ENCODE measurements around the gene RRP1. TPM values are rescaled to one million over a fixed set of nuclear protein-coding genes. Genes with fewer than 3 reads are reported as not detected.
A peak's percentile ranks its signal among the peaks of the same experiment; 100 is the strongest.

The RRP1 gene
- total RNA-seq, 2 experiments from 2014 or later = 42.7 to 47.8 TPM

GRCh38 chr21:43810505-43811261 is 21.3 kb downstream of the RRP1 start:
- peaks cover 4% of the 10 kb centered on the region for H3K36me3 Mint-ChIP-seq
- H3K4me3 Mint-ChIP-seq = no peak overlapping the region
- ChIA-PET POLR2A (interaction anchor here (0.5 to 1.1 kb wide), 2 partner anchors 111 to 165 kb away, joined by 3 to 4 read pairs; no protein-coding TSS in a partner anchor), CTCF (interaction anchor here (0.5 to 3.8 kb wide), 16 partner anchors 23 to 248 kb away, joined by 3 to 22 read pairs (median 4); no protein-coding TSS in a partner anchor)
- H3K27me3 Mint-ChIP-seq = no peaks in the 10 kb centered on the region
- intact Hi-C loops (cut with micrococcal nuclease) = loop anchor here (1.0 kb wide), 2 partner anchors 129 to 165 kb away; no protein-coding TSS in a partner anchor
- H3K4me1 Mint-ChIP-seq (ENCODE audit: low read depth) = peaks cover 7% of the 10 kb centered on the region
- no peaks in the 10 kb centered on the region for H3K9me3 Mint-ChIP-seq
- no peak overlapping the region for H3K27ac Mint-ChIP-seq
- peak; percentile 93 for DNase-seq

DNA sequence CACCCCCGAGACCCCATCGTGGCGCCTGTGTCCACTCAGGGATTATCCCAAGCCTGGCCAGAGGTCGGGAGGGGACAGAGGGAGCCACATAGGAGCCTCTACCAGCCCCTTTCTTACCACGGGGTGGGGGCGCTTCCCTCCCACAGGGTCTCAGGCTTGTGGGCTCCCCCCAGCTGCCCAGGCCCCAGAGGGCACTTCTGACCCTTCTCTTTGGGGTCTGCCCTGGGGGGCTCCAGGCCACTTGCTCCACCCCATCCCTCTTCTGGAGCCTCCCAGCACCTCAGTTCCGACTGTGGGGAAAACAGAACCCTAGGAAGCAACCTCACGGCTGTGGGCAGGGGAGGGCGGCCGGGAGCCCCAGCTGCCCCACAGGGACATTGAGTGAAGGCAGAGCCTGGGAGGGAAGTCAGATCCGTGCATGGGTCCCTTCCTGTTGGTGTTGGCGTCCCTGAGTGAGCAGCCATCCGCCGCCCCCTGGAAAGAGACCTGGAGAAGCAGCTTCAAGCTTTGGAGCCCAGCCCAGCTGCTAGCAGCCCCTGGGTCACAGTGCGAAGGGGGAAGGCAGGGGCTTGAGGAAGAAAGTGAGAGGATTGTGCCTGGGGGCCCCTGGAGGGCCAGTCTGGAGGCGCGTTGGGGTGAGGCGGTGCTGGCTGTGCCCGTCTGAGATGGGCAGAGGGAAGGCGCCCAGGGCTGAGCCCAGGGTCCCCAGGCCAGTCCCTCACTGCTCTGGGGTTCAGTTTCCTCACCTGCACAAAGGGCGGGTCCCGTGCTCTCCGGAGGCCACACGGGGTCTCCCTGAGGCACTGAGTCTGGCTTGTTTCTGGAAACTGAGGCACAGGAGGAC is 22.1 kb downstream of the RRP1 start:
- Mint-ChIP-seq H3K36me3 (no peaks in the 10 kb centered on the region), H3K4me3 (no peak overlapping the region), H3K27me3 (no peaks in the 10 kb centered on the region), H3K4me1 (ENCODE audit: low read depth) (peaks cover 7% of the 10 kb centered on the region), H3K27ac (no peak overlapping the region), H3K9me3 (no peaks in the 10 kb centered on the region)
- intact Hi-C loops (cut with micrococcal nuclease) = no loop called here
- no peak for DNase-seq
- CTCF ChIA-PET = interaction anchor here (0.6 to 3.8 kb wide), 14 partner anchors 22 to 179 kb away, joined by 3 to 22 read pairs (median 4); no protein-coding TSS in a partner anchor
- POLR2A ChIA-PET = interaction anchor here (1.1 kb wide), 1 partner anchor 110 kb away, joined by 4 read pairs; no protein-coding TSS in a partner anchor

GRCh38 chr21:43812139-43812821 is 22.9 kb downstream of the RRP1 start:
- Mint-ChIP-seq H3K9me3 (no peaks in the 10 kb centered on the region), H3K4me1 (ENCODE audit: low read depth) (peaks cover 7% of the 10 kb centered on the region), H3K27ac (no peak overlapping the region), H3K27me3 (no peaks in the 10 kb centered on the region), H3K4me3 (no peak overlapping the region), H3K36me3 (no peaks in the 10 kb centered on the region)
- ChIA-PET POLR2A (interaction anchor here (1.1 kb wide), 1 partner anchor 109 kb away, joined by 4 read pairs; no protein-coding TSS in a partner anchor), CTCF (interaction anchor here (0.6 to 1.8 kb wide), 3 partner anchors 82 to 178 kb away, joined by 3 to 6 read pairs (median 6); no protein-coding TSS in a partner anchor)
- intact Hi-C loops (cut with micrococcal nuclease) = no loop called here
- no peak for DNase-seq

DNA sequence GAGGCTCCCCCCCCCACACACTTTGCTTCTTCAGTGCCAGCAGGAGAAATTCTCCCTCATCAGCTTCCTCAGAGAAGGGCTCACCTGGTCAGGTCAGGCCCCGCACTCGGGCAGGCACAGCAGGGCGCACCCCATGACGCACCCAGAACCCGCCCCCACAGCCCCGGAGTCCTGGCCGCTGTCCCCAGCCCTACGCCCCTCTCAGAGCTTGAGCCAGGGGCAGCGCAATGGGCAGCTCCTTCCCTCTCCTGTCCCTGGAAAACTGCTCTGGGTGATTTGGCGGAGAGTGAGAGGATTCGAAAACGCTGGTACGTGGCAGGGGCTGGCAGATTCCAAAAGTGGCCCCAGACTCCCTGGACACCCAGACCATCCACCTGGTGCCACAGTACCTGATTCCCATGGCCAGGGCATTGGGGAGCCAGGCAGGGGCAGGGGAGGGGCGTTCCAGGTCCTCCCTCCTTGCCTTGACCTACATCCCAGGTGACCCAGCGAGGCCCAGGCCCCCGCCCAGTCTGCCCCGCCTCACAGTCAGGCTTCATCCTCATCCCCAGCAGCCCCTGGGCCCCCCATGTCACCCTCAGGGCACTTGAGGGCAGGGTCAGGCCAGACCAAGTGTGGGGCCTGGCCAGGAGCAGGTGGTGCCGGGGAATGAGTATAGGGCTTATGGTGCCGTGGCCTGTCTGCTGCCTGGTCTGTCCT is 23.7 kb downstream of the RRP1 start:
- intact Hi-C loops (cut with micrococcal nuclease) = no loop called here
- H3K27me3 Mint-ChIP-seq = no peaks in the 10 kb centered on the region
- CTCF ChIA-PET = no interaction called here
- H3K27ac Mint-ChIP-seq = no peak overlapping the region
- DNase-seq = no peak
- POLR2A ChIA-PET = no interaction called here
- no peak overlapping the region for H3K4me3 Mint-ChIP-seq
- H3K4me1 Mint-ChIP-seq (ENCODE audit: low read depth) = peaks cover 7% of the 10 kb centered on the region
- no peaks in the 10 kb centered on the region for H3K36me3 Mint-ChIP-seq
- no peaks in the 10 kb centered on the region for H3K9me3 Mint-ChIP-seq

GRCh38 chr21:43813656-43813980 is 24.2 kb downstream of the RRP1 start:
- no peak for DNase-seq
- H3K27ac Mint-ChIP-seq = no peak overlapping the region
- POLR2A ChIA-PET = no interaction called here
- H3K9me3 Mint-ChIP-seq = peaks cover under 1% of the 10 kb centered on the region
- H3K27me3 Mint-ChIP-seq = no peaks in the 10 kb centered on the region
- H3K36me3 Mint-ChIP-seq = no peaks in the 10 kb centered on the region
- H3K4me1 Mint-ChIP-seq (ENCODE audit: low read depth) = peaks cover 7% of the 10 kb centered on the region
- H3K4me3 Mint-ChIP-seq = no peak overlapping the region
- intact Hi-C loops (cut with micrococcal nuclease) = no loop called here
- CTCF ChIA-PET = no interaction called here

DNA sequence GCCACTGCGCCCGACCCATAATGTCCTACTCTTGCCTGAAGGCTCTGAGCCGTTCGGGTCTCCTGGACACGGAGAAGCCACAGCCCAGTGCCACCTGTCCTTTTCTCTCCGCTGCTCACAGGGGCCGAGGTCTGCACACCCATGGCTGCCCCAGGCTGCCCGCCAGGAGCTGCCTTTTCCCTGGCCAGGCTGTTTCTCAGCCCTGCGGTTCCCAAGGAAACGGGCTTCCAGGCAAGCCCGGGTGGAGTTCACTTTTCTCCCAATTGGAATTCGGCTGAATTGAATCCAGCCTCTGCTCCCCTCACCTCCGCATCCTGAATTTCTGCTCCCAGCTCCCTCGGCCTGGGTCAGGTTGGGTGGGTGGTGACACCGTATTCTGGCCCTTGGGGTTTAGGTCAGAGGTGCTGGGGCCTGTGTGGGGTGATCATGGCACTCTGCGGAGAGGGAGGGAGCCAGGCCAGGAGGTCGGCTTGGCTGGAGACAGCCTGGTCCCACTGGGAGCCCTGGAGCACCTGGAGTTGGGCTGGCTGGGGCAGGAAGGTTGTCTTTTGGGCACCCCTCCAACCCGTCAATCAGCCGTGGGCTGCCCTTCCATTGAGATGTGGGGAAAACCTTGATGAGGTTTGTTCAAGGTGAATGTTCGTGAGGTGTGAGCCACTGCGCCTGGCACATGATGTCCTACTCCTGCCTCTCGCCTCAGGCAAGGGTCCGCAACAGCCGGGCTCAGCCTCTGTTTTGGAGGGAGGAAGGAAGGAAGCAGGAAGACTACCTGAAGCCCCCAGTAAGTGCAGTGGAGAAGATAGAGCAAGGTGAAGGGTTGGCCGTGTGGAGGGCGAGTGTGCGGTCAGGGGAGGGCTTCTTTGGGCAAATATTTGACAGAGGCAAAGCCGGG is 25.1 kb downstream of the RRP1 start:
- H3K27ac Mint-ChIP-seq = no peak overlapping the region
- no peaks in the 10 kb centered on the region for H3K27me3 Mint-ChIP-seq
- H3K4me1 Mint-ChIP-seq (ENCODE audit: low read depth) = peaks cover 7% of the 10 kb centered on the region
- peaks cover 6% of the 10 kb centered on the region for H3K9me3 Mint-ChIP-seq
- ChIA-PET POLR2A (no interaction called here), CTCF (no interaction called here)
- H3K36me3 Mint-ChIP-seq = no peaks in the 10 kb centered on the region
- no peak overlapping the region for H3K4me3 Mint-ChIP-seq
- DNase-seq = no peak
- intact Hi-C loops (cut with micrococcal nuclease) = no loop called here

DNA sequence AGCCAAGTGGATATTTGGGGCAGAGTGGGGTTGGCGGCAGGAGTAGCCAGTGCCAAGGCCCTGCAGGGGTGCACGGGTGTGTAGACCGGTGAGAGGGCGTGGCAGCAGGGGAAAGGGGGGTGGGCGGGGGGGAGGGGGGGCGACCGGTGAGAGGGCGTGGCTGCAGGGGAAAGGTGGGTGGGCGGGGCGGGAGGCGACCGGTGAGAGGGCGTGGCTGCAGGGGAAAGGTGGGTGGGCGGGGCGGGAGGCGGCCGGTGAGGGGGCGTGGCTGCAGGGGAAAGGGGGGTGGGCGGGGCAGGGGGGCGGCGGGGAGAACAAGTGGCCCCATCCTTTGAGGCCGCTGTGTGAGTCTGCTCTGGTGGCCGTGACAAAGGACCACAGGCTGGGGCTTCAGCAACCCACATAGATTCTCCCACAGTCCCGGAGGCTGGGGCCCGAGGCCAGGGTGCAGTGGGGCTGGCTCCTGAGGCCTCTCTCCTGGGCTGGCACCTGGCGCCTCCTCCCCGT is 25.8 kb downstream of the RRP1 start:
- intact Hi-C loops (cut with micrococcal nuclease) = no loop called here

DNA sequence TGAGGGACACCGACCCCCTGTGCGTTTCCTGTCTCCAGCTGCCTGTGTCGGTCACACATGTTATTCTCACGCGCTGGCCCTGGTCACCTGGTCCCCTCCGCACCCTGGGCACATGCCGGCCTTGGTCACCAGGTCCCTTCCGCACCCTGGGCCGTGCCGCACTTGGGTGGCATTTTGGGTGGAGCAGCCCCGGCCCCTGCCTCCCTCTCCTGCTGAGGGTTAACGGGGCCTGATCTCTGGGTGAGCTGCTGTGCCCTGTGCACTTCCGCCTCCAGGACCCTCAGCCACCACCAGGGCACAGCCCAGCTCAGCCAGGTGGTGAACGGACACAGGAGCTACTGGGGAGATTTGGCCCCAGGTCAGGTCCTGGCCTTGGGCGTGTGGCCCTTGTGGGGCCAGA is 26.6 kb downstream of the RRP1 start:
- POLR2A ChIA-PET = no interaction called here

More for the DNA sequence above, 25.8 kb downstream of the RRP1 start:
- Mint-ChIP-seq H3K36me3 (no peaks in the 10 kb centered on the region), H3K4me3 (no peak overlapping the region), H3K27me3 (no peaks in the 10 kb centered on the region), H3K4me1 (ENCODE audit: low read depth) (peaks cover 7% of the 10 kb centered on the region), H3K9me3 (peaks cover 6% of the 10 kb centered on the region), H3K27ac (no peak overlapping the region)
- ChIA-PET CTCF (no interaction called here), POLR2A (no interaction called here)
- DNase-seq = no peak

GRCh38 chr21:43816611-43817071 is 27.3 kb downstream of the RRP1 start:
- ChIA-PET CTCF (no interaction called here), POLR2A (no interaction called here)

More for the DNA sequence above, 26.6 kb downstream of the RRP1 start:
- H3K9me3 Mint-ChIP-seq = peaks cover 6% of the 10 kb centered on the region
- intact Hi-C loops (cut with micrococcal nuclease) = no loop called here
- no peak for DNase-seq
- H3K27ac Mint-ChIP-seq = no peak overlapping the region
- H3K4me1 Mint-ChIP-seq (ENCODE audit: low read depth) = peaks cover 3% of the 10 kb centered on the region
- no peaks in the 10 kb centered on the region for H3K27me3 Mint-ChIP-seq
- CTCF ChIA-PET = no interaction called here
- no peak overlapping the region for H3K4me3 Mint-ChIP-seq
- H3K36me3 Mint-ChIP-seq = no peaks in the 10 kb centered on the region

DNA sequence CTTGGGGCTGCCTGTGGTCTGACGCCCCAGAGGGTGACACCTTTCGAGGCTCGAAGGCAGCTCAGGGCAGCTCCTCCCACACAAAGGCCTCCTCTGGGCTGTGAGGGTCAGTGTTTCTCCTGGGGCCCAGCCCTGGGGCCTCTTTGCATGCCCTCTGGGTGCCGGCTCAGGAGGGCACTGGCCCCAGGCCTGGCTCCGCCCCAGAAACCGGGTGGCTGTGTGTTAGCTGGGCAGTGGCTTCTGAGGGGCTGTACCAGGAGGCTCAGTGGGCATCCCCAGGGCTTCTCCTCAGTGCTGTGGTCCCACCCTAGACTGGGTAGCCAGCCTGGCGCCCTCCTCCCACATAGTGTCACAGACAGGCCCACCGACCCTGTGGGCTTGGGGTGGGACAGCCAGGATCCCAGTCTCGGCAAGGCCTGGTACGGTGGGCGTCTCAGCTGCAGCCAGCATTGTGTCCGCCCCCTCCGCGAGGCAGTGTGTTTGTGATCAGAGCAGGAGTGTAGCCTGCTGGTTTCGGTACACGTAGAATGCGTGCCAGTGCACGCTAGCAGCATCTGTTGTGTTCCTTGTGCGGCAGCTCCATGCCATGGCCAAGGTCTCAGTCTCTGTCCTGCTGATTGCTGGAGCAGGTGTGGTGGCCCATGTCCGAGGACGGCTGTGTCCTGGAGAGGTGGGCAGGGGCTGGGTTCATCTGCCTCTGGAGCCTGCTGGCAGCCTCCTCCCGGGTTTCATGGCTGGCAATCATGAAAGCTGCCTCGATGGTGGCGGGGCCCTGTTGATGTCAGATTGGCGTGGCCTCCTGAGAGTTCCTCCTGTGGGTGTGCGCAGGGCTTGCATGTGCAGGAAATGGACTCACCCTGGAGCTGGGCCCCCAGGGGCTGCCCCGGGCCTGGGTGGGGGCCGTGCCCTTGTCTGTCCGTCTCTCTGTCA is 28.0 kb downstream of the RRP1 start:
- CTCF ChIA-PET = interaction anchor here (0.6 kb wide), 1 partner anchor 10 kb away, joined by 6 read pairs; no protein-coding TSS in a partner anchor

More at GRCh38 chr21:43816611-43817071, 27.3 kb downstream of the RRP1 start:
- no peak overlapping the region for H3K27ac Mint-ChIP-seq
- no peaks in the 10 kb centered on the region for H3K36me3 Mint-ChIP-seq
- peaks cover 6% of the 10 kb centered on the region for H3K9me3 Mint-ChIP-seq
- DNase-seq = no peak
- intact Hi-C loops (cut with micrococcal nuclease) = no loop called here
- peaks cover 3% of the 10 kb centered on the region for H3K4me1 Mint-ChIP-seq (ENCODE audit: low read depth)
- no peak overlapping the region for H3K4me3 Mint-ChIP-seq
- no peaks in the 10 kb centered on the region for H3K27me3 Mint-ChIP-seq

More for the DNA sequence above, 28.0 kb downstream of the RRP1 start:
- H3K27ac Mint-ChIP-seq = no peak overlapping the region
- H3K9me3 Mint-ChIP-seq = peaks cover 6% of the 10 kb centered on the region
- H3K27me3 Mint-ChIP-seq = no peaks in the 10 kb centered on the region
- intact Hi-C loops (cut with micrococcal nuclease) = no loop called here
- H3K36me3 Mint-ChIP-seq = no peaks in the 10 kb centered on the region
- peaks cover 3% of the 10 kb centered on the region for H3K4me1 Mint-ChIP-seq (ENCODE audit: low read depth)
- DNase-seq = no peak
- POLR2A ChIA-PET = no interaction called here
- H3K4me3 Mint-ChIP-seq = no peak overlapping the region

All from activated CD4-positive, alpha-beta memory T cell treated with anti-CD3 and anti-CD28 coated beads for 36 hours (primary cell).